HG02870 (cell line): ENCODE data around the gene KCNIP4.

Experiments used
- ATAC-seq: cut with Tn5 transposase; IDR thresholded peaks from one replicate; pipeline ENCODE4 v1.9.1; 2021; ENCODE audit warnings: mild to moderate bottlenecking, moderate library complexity; ENCODE audit not compliant: unreplicated experiment

Gene KCNIP4

DNA sequence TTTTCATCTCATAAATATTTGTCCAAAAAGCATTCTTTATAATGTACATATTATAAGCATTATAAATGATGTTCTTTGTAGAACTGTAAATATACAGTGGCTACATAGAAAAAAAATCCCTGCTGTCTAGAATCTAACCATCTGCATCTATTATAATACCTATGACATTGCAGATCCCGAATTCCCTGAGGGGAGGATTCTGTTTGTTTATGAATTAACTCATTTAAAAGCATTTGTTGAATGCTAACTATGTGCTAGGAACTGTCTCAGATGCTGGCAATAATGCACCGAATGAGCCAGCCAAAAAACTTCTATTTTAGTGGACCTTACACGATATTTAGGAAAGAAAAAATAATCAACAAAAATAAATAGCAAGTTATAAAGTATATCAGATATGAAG is 1058.7 kb downstream of the KCNIP4 start:
- no peak for ATAC-seq

- no peak for ATAC-seq
Observed at GRCh38 chr4:20883677-20884076, 1064.9 kb downstream of the KCNIP4 start.

- no peak for ATAC-seq
Observed at GRCh38 chr4:20883231-20883630, 1065.3 kb downstream of the KCNIP4 start.

DNA sequence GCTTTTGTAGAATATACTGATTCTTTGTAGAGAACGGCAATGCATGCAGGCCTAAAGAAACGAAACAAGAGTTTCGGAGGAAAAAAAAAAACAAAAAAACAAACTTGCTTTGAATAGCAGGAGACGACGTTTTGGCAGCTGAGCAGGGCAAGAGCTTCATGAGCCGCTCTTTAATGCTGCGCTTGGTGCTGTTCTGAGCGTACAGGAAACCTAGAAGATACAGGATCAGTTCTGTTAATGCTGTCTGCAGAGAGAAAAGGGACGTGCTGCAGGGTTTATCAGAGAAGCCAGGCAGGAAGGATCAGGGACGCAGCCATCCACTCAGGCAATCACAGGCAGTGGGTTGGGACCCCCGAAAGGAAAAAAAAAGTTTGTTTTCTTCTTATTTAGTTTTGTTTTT is 1066.1 kb downstream of the KCNIP4 start:
- ATAC-seq = no peak

DNA sequence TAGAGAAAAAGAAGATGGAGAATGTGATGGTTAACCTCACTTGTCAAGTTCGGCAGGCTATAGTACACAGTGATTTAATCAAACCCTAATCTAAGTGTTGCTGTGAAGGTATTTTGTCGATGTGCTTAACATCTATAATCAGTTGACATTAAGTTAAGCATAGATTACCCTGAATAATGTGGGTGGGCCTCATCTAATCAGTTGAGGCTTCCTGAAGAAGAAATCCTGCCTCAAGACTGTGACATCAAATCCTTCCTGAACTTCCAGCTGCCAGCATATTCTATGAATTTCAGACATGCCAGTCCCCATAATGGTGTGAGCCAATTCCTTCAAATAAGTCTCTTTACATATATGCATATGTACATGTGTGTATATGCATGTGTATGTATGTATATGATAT is 1066.9 kb downstream of the KCNIP4 start:
- ATAC-seq = no peak

DNA sequence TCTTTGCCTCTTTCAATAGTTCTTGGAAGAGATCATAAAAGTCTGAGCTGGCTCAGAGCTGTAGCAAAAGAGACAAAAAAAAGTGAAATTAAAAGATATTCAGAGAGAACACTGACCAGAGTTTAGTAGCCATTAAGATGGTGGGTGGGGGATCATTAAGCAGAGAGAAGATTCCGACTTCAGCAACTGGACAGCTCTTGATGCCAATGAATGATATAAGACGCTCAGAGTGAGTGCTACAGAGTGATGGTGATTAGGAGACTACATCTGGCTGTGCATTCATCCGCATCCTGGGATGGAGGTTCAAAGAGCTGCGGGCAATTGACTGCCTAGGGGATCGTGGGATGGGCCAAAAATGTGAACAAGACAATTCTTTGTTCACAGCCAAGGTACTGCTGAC is 1069.8 kb downstream of the KCNIP4 start:
- ATAC-seq = no peak

- no peak for ATAC-seq
Observed at GRCh38 chr4:20870436-20870835, 1078.1 kb downstream of the KCNIP4 start.

DNA sequence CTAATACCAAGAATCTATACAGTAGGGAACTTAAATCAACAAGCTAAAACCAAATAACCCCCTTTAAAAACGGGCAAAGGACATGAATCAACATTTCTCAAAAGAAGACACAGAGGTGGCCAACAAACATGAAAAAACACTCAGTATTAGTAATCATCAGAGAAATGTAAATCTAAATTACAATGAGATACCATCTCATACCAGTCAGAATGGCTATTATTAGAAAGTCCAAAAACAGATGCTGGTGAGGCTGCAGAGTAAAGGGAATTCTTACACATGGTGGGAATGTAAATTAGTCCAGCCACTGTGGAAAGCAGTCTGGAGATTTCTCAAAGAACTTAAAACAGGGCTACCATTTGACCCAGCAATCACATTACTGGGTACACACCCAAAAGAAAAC is 1080.5 kb downstream of the KCNIP4 start:
- no peak for ATAC-seq

DNA sequence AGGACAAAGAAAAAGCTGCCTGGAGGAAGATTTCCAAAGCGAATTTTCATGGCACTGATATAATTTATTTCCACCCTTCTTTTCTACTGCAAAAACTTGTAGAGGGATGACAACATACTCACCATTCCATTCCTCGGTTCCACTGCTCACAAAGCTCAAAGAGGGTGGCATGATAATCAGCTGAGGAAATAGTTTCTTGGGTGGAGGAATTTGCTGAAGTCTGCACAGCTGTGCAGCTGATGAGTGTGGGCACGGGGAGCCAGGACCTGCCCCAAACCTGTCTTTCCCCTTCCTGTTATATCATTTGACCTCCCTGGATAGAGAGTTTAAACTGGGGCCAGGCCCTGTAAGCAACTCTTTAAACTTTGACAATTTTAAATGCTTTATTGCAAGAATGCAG is 1087.7 kb downstream of the KCNIP4 start:
- no peak for ATAC-seq

- no peak for ATAC-seq
Observed at GRCh38 chr4:20859097-20859781, 1089.3 kb downstream of the KCNIP4 start.

GRCh38 chr4:20857081-20857480 is 1091.5 kb downstream of the KCNIP4 start:
- ATAC-seq = no peak

DNA sequence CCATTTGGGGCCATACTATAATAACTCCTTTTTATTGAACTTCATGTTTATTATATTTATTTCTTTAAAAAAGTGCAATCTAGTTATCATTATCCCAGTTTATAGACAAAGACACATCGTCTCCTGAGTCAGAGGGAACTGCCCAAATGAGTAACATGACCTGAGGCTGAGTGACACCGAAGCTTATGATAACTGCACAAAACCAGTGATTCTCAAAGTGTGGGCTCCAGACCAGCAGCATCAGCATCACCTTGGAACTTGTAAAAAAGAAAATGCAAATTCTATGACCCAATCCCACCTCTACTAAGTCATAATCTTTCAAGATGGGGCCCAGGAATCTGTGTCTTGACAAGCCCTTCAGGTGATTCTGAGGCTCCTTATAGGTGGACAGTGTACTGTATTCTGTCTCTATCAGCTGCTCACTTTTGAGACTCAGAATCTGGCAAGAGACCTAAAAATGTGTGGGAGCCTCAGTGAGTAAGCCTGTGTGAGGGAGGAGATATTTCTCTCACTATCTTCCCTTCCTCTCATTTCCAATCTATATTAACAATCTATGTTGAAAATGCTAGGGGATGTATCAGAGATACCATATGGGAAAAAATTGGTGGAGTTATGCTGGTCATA is 1101.3 kb downstream of the KCNIP4 start:
- ATAC-seq = no peak

GRCh38 chr4:20844311-20844710 is 1104.3 kb downstream of the KCNIP4 start:
- no peak for ATAC-seq

GRCh38 chr4:20840648-20841190 is 1107.9 kb downstream of the KCNIP4 start:
- ATAC-seq = no peak

GRCh38 chr4:20839957-20840356 is 1108.6 kb downstream of the KCNIP4 start:
- no peak for ATAC-seq

DNA sequence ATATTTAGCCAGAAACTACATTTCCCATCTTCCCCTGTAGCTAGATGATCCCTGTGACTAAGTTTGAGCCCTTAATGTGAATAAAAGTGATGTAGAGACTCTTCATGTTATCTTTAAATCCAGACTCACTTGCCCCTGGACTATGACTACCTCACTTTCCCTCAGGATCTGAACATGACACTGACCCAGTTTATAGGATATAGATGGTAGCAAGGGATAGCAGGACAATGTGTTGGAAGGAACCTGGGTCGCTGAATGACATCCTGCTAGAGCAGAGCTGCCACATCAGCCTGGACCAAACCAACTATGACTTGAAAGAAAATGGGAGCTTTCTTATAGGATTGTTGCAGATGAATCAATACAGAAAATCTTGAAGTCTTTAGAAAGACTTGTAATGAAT is 1110.1 kb downstream of the KCNIP4 start:
- ATAC-seq = no peak

DNA sequence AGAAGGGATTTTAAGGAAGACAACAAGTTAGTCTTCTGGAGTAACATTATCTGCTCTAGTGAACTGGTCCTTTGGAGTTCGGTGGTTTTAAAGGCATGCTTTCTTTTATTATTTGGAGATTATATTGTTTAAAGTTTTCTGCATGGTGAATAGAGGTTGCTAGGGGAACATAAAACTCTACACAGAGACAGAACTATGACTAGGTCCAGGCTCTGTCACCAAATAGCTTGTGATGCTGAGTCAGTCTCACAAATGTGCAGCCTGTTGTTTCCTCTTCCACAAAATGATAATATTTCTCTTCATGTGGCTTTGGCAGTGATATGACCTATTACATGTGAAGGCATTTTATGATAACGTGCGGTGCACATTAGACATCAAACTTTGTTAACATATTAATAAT is 1115.7 kb downstream of the KCNIP4 start:
- ATAC-seq = no peak

DNA sequence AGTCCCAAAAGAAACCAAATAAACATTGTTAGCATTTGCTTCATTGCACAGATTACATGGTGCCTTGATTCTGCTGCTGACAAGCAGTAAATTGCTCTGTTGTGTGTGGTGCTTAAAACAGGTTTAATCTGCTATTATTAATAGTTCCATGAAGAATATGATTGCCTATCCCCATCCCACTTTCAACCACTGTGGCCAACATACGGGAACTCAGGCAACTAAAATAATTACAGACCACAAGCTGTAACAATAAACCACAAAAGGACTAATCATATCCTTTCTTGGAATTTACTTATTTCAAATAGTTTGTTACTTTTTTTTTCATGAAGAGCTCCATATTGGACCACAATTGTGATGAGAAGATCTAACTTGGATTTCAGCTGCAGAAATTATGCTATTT is 1116.8 kb downstream of the KCNIP4 start:
- ATAC-seq = no peak

GRCh38 chr4:20829617-20830357 is 1118.8 kb downstream of the KCNIP4 start:
- no peak for ATAC-seq

DNA sequence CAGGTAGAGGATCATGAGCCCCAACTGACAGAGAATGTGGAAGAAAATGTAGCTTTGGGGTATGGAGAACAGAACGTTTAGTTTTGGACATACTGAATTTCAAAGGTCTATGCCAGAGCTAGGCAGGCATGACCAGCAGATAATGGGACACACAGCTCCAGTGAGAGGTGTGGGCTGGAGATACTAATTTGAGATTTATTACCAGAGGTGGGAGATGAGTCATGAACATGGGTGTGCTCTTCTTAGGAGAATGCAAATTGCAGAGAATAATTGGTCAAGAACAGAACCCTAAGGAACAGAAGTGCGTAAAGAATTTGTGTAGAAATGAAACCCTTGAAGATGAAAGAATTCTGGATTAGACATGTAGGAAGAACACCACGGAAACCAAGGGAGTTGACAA is 1123.1 kb downstream of the KCNIP4 start:
- ATAC-seq = no peak

- no peak for ATAC-seq
Observed at GRCh38 chr4:20816287-20816686, 1132.3 kb downstream of the KCNIP4 start.

DNA sequence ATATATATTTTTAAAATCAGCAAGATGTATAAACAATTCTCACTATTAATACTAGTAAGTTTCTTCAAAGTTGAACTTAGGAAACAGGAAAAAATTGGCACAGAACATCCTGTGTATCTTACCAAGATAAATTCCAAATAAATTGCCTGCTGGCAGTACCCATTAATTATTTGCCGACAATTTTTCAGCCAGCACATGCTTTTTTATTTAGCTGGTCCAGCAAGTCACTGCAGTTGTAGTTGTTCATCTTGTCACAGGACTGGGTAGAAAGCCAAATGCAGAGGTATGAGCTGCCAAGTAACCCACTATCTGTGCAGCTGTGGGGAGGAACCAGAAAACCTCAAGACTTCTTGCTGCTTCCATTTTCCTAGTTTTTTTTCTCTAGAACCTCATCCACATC is 1134.9 kb downstream of the KCNIP4 start:
- no peak for ATAC-seq
